Activated B cell treated with CpG ODN at 0.5 μM for 24 hours (primary cell): ENCODE measurements around the gene PALLD. TPM values are rescaled to one million over a fixed set of nuclear protein-coding genes. Genes with fewer than 3 reads are reported as not detected.
"Not testable (repeated sequence)": the region's sequence is repeated elsewhere in the genome, so short reads cannot be mapped to it uniquely, and the experiment has no call there.

Source experiments
- ATAC-seq: fragments of 200-7000 bp; cut with Tn5 transposase; one replicate; pipeline ENCODE4 v1.10.0; 2021; ENCODE audit warnings: low read depth, mild to moderate bottlenecking, moderate library complexity
- CTCF ChIA-PET: fragments of 350-600 bp; sonication (Branson Sonifier 250); formaldehyde crosslinking; loops from one replicate; lab custom pipeline; 2021; ENCODE audit warnings: antibody characterized with exemption; lab: Charles Lee
- POLR2A ChIA-PET: fragments of 350-600 bp; sonication (Branson Sonifier 250); formaldehyde crosslinking; loops from one replicate; lab custom pipeline; 2021; ENCODE audit warnings: antibody characterized with exemption; lab: Charles Lee
- DNase-seq: peaks from one replicate; pipeline ENCODE4 v3.0.0; 2022
- H3K27ac Mint-ChIP-seq: one replicate; pipeline ENCODE4 v1.8.0; 2020; ENCODE audit warnings: mixed read lengths
- H3K27me3 Mint-ChIP-seq: one replicate; pipeline ENCODE4 v1.8.0; 2021; ENCODE audit warnings: mixed read lengths
- H3K36me3 Mint-ChIP-seq: one replicate; pipeline ENCODE4 v1.8.0; 2021; ENCODE audit warnings: low read depth, mixed read lengths
- H3K4me1 Mint-ChIP-seq: one replicate; pipeline ENCODE4 v1.8.0; 2021; ENCODE audit warnings: mixed read lengths
- H3K4me3 Mint-ChIP-seq: one replicate; pipeline ENCODE4 v1.8.0; 2020; ENCODE audit warnings: mild to moderate bottlenecking, mixed read lengths
- H3K9me3 Mint-ChIP-seq: one replicate; pipeline ENCODE4 v1.8.0; 2020; ENCODE audit warnings: mixed read lengths
- CTCF ChIP-seq: fragments of 200-600 bp; IDR thresholded peaks from one replicate; pipeline ENCODE4 v1.8.0; 2022; ENCODE audit warnings: antibody characterized with exemption, mild to moderate bottlenecking
- intact Hi-C: fragments of 100-400 bp; cut with micrococcal nuclease; formaldehyde crosslinking; loops from one replicate; pipeline ENCODE4 v1.15.1; 2024
- total RNA-seq: library from RNA; stranded (reverse); gene quantifications from 2 replicates; pipeline ENCODE4 v1.2.3, GENCODE V29; 2022

The PALLD gene
- total RNA-seq, 1 donor from 2014 or later, result 0.44 TPM

GRCh38 chr4:168942985-168943384 lies 446.1 kb downstream of the PALLD start:
- Mint-ChIP-seq H3K9me3 (peaks cover 17% of the 10 kb centered on the region), H3K4me3 (no peak overlapping the region), H3K4me1 (no peaks in the 10 kb centered on the region), H3K27ac (no peak overlapping the region), H3K27me3 (no peaks in the 10 kb centered on the region), H3K36me3 (peaks cover 6% of the 10 kb centered on the region)
- TF ChIP-seq CTCF, result no peak
- ChIA-PET POLR2A (no interaction called here), CTCF (interaction anchor here (1.0 to 1.3 kb wide), 2 partner anchors 10 to 12 kb away, joined by 4 to 8 read pairs; no protein-coding TSS in a partner anchor)
- ATAC-seq (no peak), DNase-seq (no peak)
- intact Hi-C loops, result no loop called here

GRCh38 chr4:168945291-168945690 lies 448.4 kb downstream of the PALLD start:
- Mint-ChIP-seq H3K27ac (no peak overlapping the region), H3K9me3 (peaks cover 15% of the 10 kb centered on the region), H3K4me1 (no peaks in the 10 kb centered on the region), H3K36me3 (peaks cover 3% of the 10 kb centered on the region), H3K27me3 (no peaks in the 10 kb centered on the region), H3K4me3 (no peak overlapping the region)
- intact Hi-C loops, result no loop called here
- no peak for TF ChIP-seq CTCF
- ATAC-seq, result no peak
- no peak for DNase-seq
- CTCF ChIA-PET, result no interaction called here
- POLR2A ChIA-PET, result no interaction called here

GRCh38 chr4:168952821-168953246 lies 456.0 kb downstream of the PALLD start:
- H3K36me3 Mint-ChIP-seq, H3K9me3 Mint-ChIP-seq, intact Hi-C loops, POLR2A ChIA-PET, H3K27ac Mint-ChIP-seq, H3K4me3 Mint-ChIP-seq, ATAC-seq, H3K4me1 Mint-ChIP-seq, DNase-seq, H3K27me3 Mint-ChIP-seq: not testable (repeated sequence)
- CTCF ChIA-PET, result interaction anchor here (1.5 kb wide), 1 partner anchor 10 kb away, joined by 8 read pairs; no protein-coding TSS in a partner anchor

GRCh38 chr4:168955674-168956073 lies 458.8 kb downstream of the PALLD start:
- Mint-ChIP-seq H3K4me3 (no peak overlapping the region), H3K27me3 (no peaks in the 10 kb centered on the region)
- CTCF ChIA-PET, result interaction anchor here (1.5 kb wide), 1 partner anchor 13 kb away, joined by 4 read pairs; no protein-coding TSS in a partner anchor

GRCh38 chr4:168960716-168961115 lies 463.9 kb downstream of the PALLD start:
- ChIA-PET POLR2A (no interaction called here), CTCF (no interaction called here)
- Mint-ChIP-seq H3K4me1 (no peaks in the 10 kb centered on the region), H3K27me3 (no peaks in the 10 kb centered on the region), H3K4me3 (no peak overlapping the region), H3K36me3 (peaks cover 6% of the 10 kb centered on the region), H3K27ac (no peak overlapping the region), H3K9me3 (peaks cover 4% of the 10 kb centered on the region)
- ATAC-seq (no peak), DNase-seq (no peak)
- TF ChIP-seq CTCF, result no peak
- intact Hi-C loops, result no loop called here

More at GRCh38 chr4:168955674-168956073, 458.8 kb downstream of the PALLD start:
- peaks cover 4% of the 10 kb centered on the region for H3K9me3 Mint-ChIP-seq
- no peak overlapping the region for H3K27ac Mint-ChIP-seq
- DNase-seq, result no peak
- no peak for ATAC-seq
- H3K4me1 Mint-ChIP-seq, result no peaks in the 10 kb centered on the region
- no peak for TF ChIP-seq CTCF
- peaks cover 2% of the 10 kb centered on the region for H3K36me3 Mint-ChIP-seq
- intact Hi-C loops, result no loop called here
- POLR2A ChIA-PET, result no interaction called here

- POLR2A ChIA-PET, result no interaction called here
- Mint-ChIP-seq H3K9me3 (peaks cover 37% of the 10 kb centered on the region), H3K27me3 (no peaks in the 10 kb centered on the region), H3K4me3 (no peak overlapping the region), H3K27ac (no peak overlapping the region), H3K36me3 (peaks cover 4% of the 10 kb centered on the region), H3K4me1 (no peaks in the 10 kb centered on the region)
- TF ChIP-seq CTCF, result no peak
- CTCF ChIA-PET, result no interaction called here
- no peak for DNase-seq
- intact Hi-C loops, result no loop called here
- ATAC-seq, result no peak
Observed at GRCh38 chr4:168972596-168972995, 475.7 kb downstream of the PALLD start.
